Activated naive CD8-positive, alpha-beta T cell treated with anti-CD3 and anti-CD28 coated beads for 36 hours (primary cell): ENCODE measurements around the gene FREM2. TPM values are rescaled to one million over a fixed set of nuclear protein-coding genes. Genes with fewer than 3 reads are reported as not detected.
A peak's percentile ranks its signal among the peaks of the same experiment; 100 is the strongest.

Source experiments
- DNase-seq: peaks from one replicate; pipeline ENCODE4 v3.0.0; 2021
- H3K27ac Mint-ChIP-seq: one replicate; pipeline ENCODE4 v1.8.0; 2022; ENCODE audit warnings: mild to moderate bottlenecking, moderate library complexity, mixed read lengths
- H3K27me3 Mint-ChIP-seq: one replicate; pipeline ENCODE4 v1.8.0; 2022; ENCODE audit warnings: mild to moderate bottlenecking, mixed read lengths
- H3K36me3 Mint-ChIP-seq: one replicate; pipeline ENCODE4 v1.8.0; 2021; ENCODE audit warnings: mild to moderate bottlenecking, mixed read lengths
- H3K4me1 Mint-ChIP-seq: one replicate; pipeline ENCODE4 v1.8.0; 2021; ENCODE audit warnings: mixed read lengths
- H3K4me3 Mint-ChIP-seq: one replicate; pipeline ENCODE4 v1.8.0; 2022; ENCODE audit warnings: mild to moderate bottlenecking, moderate library complexity, mixed read lengths
- H3K9me3 Mint-ChIP-seq: one replicate; pipeline ENCODE4 v1.8.0; 2022; ENCODE audit warnings: mixed read lengths
- total RNA-seq, 2 experiments: library from RNA; stranded (reverse); gene quantifications; one replicate each; pipeline ENCODE4 v1.2.3, GENCODE V29; 2021

The FREM2 gene
- total RNA-seq, 2 experiments from 2014 or later: not detected

GRCh38 chr13:38804536-38804935, 117.7 kb downstream of the FREM2 start:
- Mint-ChIP-seq H3K9me3 (peaks cover 10% of the 10 kb centered on the region), H3K36me3 (no peaks in the 10 kb centered on the region), H3K4me1 (no peaks in the 10 kb centered on the region), H3K27me3 (peaks cover 6% of the 10 kb centered on the region), H3K4me3 (no peak overlapping the region), H3K27ac (no peak overlapping the region)
- no peak for DNase-seq

- Mint-ChIP-seq H3K36me3 (no peaks in the 10 kb centered on the region), H3K4me1 (no peaks in the 10 kb centered on the region), H3K9me3 (peaks cover 23% of the 10 kb centered on the region), H3K27ac (peak overlapping the region; percentile 18), H3K27me3 (peaks cover 9% of the 10 kb centered on the region), H3K4me3 (no peak overlapping the region)
- no peak for DNase-seq
Measured at GRCh38 chr13:38814331-38814730, 127.5 kb downstream of the FREM2 start.

- no peaks in the 10 kb centered on the region for H3K36me3 Mint-ChIP-seq
- H3K27me3 Mint-ChIP-seq: peaks cover 9% of the 10 kb centered on the region
- no peak for DNase-seq
- H3K4me3 Mint-ChIP-seq: no peak overlapping the region
- H3K4me1 Mint-ChIP-seq: no peaks in the 10 kb centered on the region
- no peak overlapping the region for H3K27ac Mint-ChIP-seq
- no peaks in the 10 kb centered on the region for H3K9me3 Mint-ChIP-seq
Measured at GRCh38 chr13:38819053-38819452, 132.2 kb downstream of the FREM2 start.

- Mint-ChIP-seq H3K27ac (no peak overlapping the region), H3K4me3 (no peak overlapping the region), H3K27me3 (peaks cover 9% of the 10 kb centered on the region), H3K36me3 (no peaks in the 10 kb centered on the region), H3K4me1 (no peaks in the 10 kb centered on the region), H3K9me3 (no peaks in the 10 kb centered on the region)
- no peak for DNase-seq
Measured at GRCh38 chr13:38819596-38819995, 132.7 kb downstream of the FREM2 start.

GRCh38 chr13:38821770-38822551, 135.1 kb downstream of the FREM2 start:
- H3K27me3 Mint-ChIP-seq: no peaks in the 10 kb centered on the region
- no peak overlapping the region for H3K4me3 Mint-ChIP-seq
- no peaks in the 10 kb centered on the region for H3K9me3 Mint-ChIP-seq
- no peaks in the 10 kb centered on the region for H3K4me1 Mint-ChIP-seq
- H3K36me3 Mint-ChIP-seq: no peaks in the 10 kb centered on the region
- DNase-seq: no peak
- no peak overlapping the region for H3K27ac Mint-ChIP-seq

GRCh38 chr13:38824342-38824741, 137.5 kb downstream of the FREM2 start:
- Mint-ChIP-seq H3K27ac (no peak overlapping the region), H3K4me1 (no peaks in the 10 kb centered on the region), H3K9me3 (no peaks in the 10 kb centered on the region), H3K4me3 (no peak overlapping the region), H3K36me3 (no peaks in the 10 kb centered on the region), H3K27me3 (no peaks in the 10 kb centered on the region)
- DNase-seq: no peak

- no peak for DNase-seq
- H3K4me1 Mint-ChIP-seq: no peaks in the 10 kb centered on the region
- no peak overlapping the region for H3K27ac Mint-ChIP-seq
- no peaks in the 10 kb centered on the region for H3K36me3 Mint-ChIP-seq
- no peak overlapping the region for H3K4me3 Mint-ChIP-seq
- H3K9me3 Mint-ChIP-seq: no peaks in the 10 kb centered on the region
- H3K27me3 Mint-ChIP-seq: peaks cover 5% of the 10 kb centered on the region
Measured at GRCh38 chr13:38826182-38826813, 139.4 kb downstream of the FREM2 start.

GRCh38 chr13:38830442-38831045, 143.7 kb downstream of the FREM2 start:
- H3K27me3 Mint-ChIP-seq: peaks cover 5% of the 10 kb centered on the region
- H3K4me1 Mint-ChIP-seq: no peaks in the 10 kb centered on the region
- no peaks in the 10 kb centered on the region for H3K36me3 Mint-ChIP-seq
- no peaks in the 10 kb centered on the region for H3K9me3 Mint-ChIP-seq
- H3K4me3 Mint-ChIP-seq: no peak overlapping the region
- no peak overlapping the region for H3K27ac Mint-ChIP-seq
- no peak for DNase-seq

GRCh38 chr13:38844581-38844980, 157.7 kb downstream of the FREM2 start:
- Mint-ChIP-seq H3K36me3 (no peaks in the 10 kb centered on the region), H3K4me3 (no peak overlapping the region), H3K27ac (no peak overlapping the region), H3K27me3 (peaks cover 22% of the 10 kb centered on the region), H3K4me1 (no peaks in the 10 kb centered on the region), H3K9me3 (no peaks in the 10 kb centered on the region)
- DNase-seq: no peak

GRCh38 chr13:38848360-38848759, 161.5 kb downstream of the FREM2 start:
- H3K27ac Mint-ChIP-seq: no peak overlapping the region
- DNase-seq: no peak
- no peaks in the 10 kb centered on the region for H3K4me1 Mint-ChIP-seq
- H3K9me3 Mint-ChIP-seq: no peaks in the 10 kb centered on the region
- H3K36me3 Mint-ChIP-seq: no peaks in the 10 kb centered on the region
- H3K4me3 Mint-ChIP-seq: no peak overlapping the region
- peaks cover 13% of the 10 kb centered on the region for H3K27me3 Mint-ChIP-seq

- Mint-ChIP-seq H3K4me3 (no peak overlapping the region), H3K27ac (no peak overlapping the region), H3K4me1 (no peaks in the 10 kb centered on the region), H3K27me3 (peaks cover 11% of the 10 kb centered on the region), H3K36me3 (no peaks in the 10 kb centered on the region), H3K9me3 (no peaks in the 10 kb centered on the region)
- DNase-seq: no peak
Measured at GRCh38 chr13:38849315-38849714, 162.4 kb downstream of the FREM2 start.

- H3K9me3 Mint-ChIP-seq: no peaks in the 10 kb centered on the region
- H3K4me3 Mint-ChIP-seq: no peak overlapping the region
- no peaks in the 10 kb centered on the region for H3K36me3 Mint-ChIP-seq
- DNase-seq: no peak
- H3K27ac Mint-ChIP-seq: no peak overlapping the region
- peaks cover 9% of the 10 kb centered on the region for H3K27me3 Mint-ChIP-seq
- no peaks in the 10 kb centered on the region for H3K4me1 Mint-ChIP-seq
Measured at GRCh38 chr13:38850868-38851626, 164.2 kb downstream of the FREM2 start.

GRCh38 chr13:38854226-38854625, 167.3 kb downstream of the FREM2 start:
- H3K36me3 Mint-ChIP-seq: no peaks in the 10 kb centered on the region
- no peak overlapping the region for H3K4me3 Mint-ChIP-seq
- DNase-seq: no peak
- H3K27me3 Mint-ChIP-seq: peaks cover 7% of the 10 kb centered on the region
- H3K27ac Mint-ChIP-seq: no peak overlapping the region
- H3K9me3 Mint-ChIP-seq: no peaks in the 10 kb centered on the region
- no peaks in the 10 kb centered on the region for H3K4me1 Mint-ChIP-seq

- no peak for DNase-seq
- Mint-ChIP-seq H3K36me3 (no peaks in the 10 kb centered on the region), H3K27ac (no peak overlapping the region), H3K27me3 (peaks cover 4% of the 10 kb centered on the region), H3K9me3 (no peaks in the 10 kb centered on the region), H3K4me3 (no peak overlapping the region), H3K4me1 (no peaks in the 10 kb centered on the region)
Measured at GRCh38 chr13:38856065-38856464, 169.2 kb downstream of the FREM2 start.

GRCh38 chr13:38862443-38862842, 175.6 kb downstream of the FREM2 start:
- no peaks in the 10 kb centered on the region for H3K36me3 Mint-ChIP-seq

More at GRCh38 chr13:38862443-38862842, 175.6 kb downstream of the FREM2 start:
- Mint-ChIP-seq H3K4me3 (no peak overlapping the region), H3K27ac (no peak overlapping the region), H3K9me3 (no peaks in the 10 kb centered on the region), H3K27me3 (peaks cover 7% of the 10 kb centered on the region), H3K4me1 (no peaks in the 10 kb centered on the region)
- no peak for DNase-seq
